H1 (cell line): ENCODE results near the gene IRF8. TPM values are rescaled to one million over a fixed set of nuclear protein-coding genes. Genes with fewer than 3 reads are reported as not detected.

Experiments used
- CTCF ChIA-PET: fragments of 300-600 bp; sonication (Branson Sonifier 250); formaldehyde crosslinking; loops from one replicate; lab custom pipeline; 2021; ENCODE audit not compliant: partially characterized antibody; lab: Charles Lee
- POLR2A ChIA-PET: fragments of 300-600 bp; sonication (Branson Sonifier 250); formaldehyde crosslinking; loops from one replicate; lab custom pipeline; 2021; ENCODE audit warnings: inconsistent platforms; ENCODE audit not compliant: partially characterized antibody; lab: Charles Lee
- DNase-seq, 2 experiments: peaks; one replicate each; pipeline versions ENCODE4 v3.0.0 to v3.0.0-alpha.2; 2010 to 2022; ENCODE audit warnings: low spot score in 2 of 2, low read depth in 1 of 2, mixed read lengths in 1 of 2
- FAIRE-seq: peaks from 2 replicates; lab custom pipeline; 2011; peaks lifted over from hg19 to GRCh38; lab: Jason Lieb, UNC
- H2AFZ ChIP-seq: 2 replicates; pipeline ENCODE4 v1.8.1; 2012; ENCODE audit warnings: low read length, inconsistent platforms
- H2AK5ac ChIP-seq: 2 replicates; pipeline ENCODE4 v1.6.1; 2013; ENCODE audit warnings: low read depth, low read length
- H2BK120ac ChIP-seq: replicated peaks from 2 replicates; pipeline ENCODE3; 2013; ENCODE audit warnings: low read depth, low read length, inconsistent platforms
- H2BK12ac ChIP-seq: 2 replicates; pipeline ENCODE4 v1.6.1; 2013; ENCODE audit warnings: low read depth, low read length
- H2BK15ac ChIP-seq: 2 replicates; pipeline ENCODE4 v1.6.1; 2013; ENCODE audit warnings: low read length
- H2BK20ac ChIP-seq: 2 replicates; pipeline ENCODE4 v1.6.1; 2013; ENCODE audit warnings: low read length
- H2BK5ac ChIP-seq: 2 replicates; pipeline ENCODE4 v1.6.1; 2013; ENCODE audit warnings: low read depth, low read length
- H3K14ac ChIP-seq: 2 replicates; pipeline ENCODE4 v1.6.1; 2013; ENCODE audit warnings: inconsistent platforms; ENCODE audit not compliant: insufficient read length
- H3K18ac ChIP-seq: 2 replicates; pipeline ENCODE4 v1.6.1; 2013; ENCODE audit warnings: low read length; ENCODE audit errors: extremely low read depth
- H3K23ac ChIP-seq: 2 replicates; pipeline ENCODE4 v1.6.1; 2013; ENCODE audit warnings: inconsistent platforms; ENCODE audit not compliant: insufficient read length
- H3K23me2 ChIP-seq: 2 replicates; pipeline ENCODE4 v1.6.1; 2013; ENCODE audit warnings: low read depth, low read length
- H3K27ac ChIP-seq: 2 replicates; pipeline ENCODE4 v1.6.1; 2011; ENCODE audit warnings: low read depth, low read length, inconsistent platforms
- H3K27me3 ChIP-seq, 4 experiments: replicated peaks in 1 of 4; 1 replicate in 1 of 4; 2 replicates in 3 of 4; pipeline versions ENCODE4 v1.6.1 to v1.8.1; 2011 to 2013; ENCODE audit warnings: low read length in 3 of 4, mild to moderate bottlenecking in 3 of 4, inconsistent platforms in 2 of 4, mixed read lengths in 2 of 4, moderate library complexity in 1 of 4; ENCODE audit not compliant: control insufficient read depth in 3 of 4, insufficient read depth in 3 of 4; ENCODE audit errors: extremely low read depth in 1 of 4
- H3K36me3 ChIP-seq, 4 experiments: 2 replicates each; pipeline versions ENCODE4 v1.6.1 to v1.8.1; 2011 to 2013; ENCODE audit warnings: mild to moderate bottlenecking in 4 of 4, low read length in 3 of 4, moderate library complexity in 2 of 4, control low read depth in 1 of 4, inconsistent platforms in 1 of 4; ENCODE audit not compliant: insufficient read depth in 4 of 4, control insufficient read depth in 2 of 4
- H3K4ac ChIP-seq: replicated peaks from 2 replicates; pipeline ENCODE3; 2013; ENCODE audit warnings: low read length, low read depth, mixed read lengths, inconsistent platforms; ENCODE audit not compliant: insufficient read length
- H3K4me1 ChIP-seq, 4 experiments: replicated peaks in 1 of 4; 1 replicate in 1 of 4; 2 replicates in 3 of 4; pipeline versions ENCODE4 v1.6.1 to v1.8.1; 2011 to 2013; ENCODE audit warnings: low read length in 3 of 4, inconsistent platforms in 2 of 4, mixed read lengths in 1 of 4; ENCODE audit not compliant: insufficient read depth in 4 of 4, control insufficient read depth in 3 of 4
- H3K4me2 ChIP-seq, 2 experiments: 2 replicates each; pipeline versions ENCODE4 v1.6.1 to v1.8.1; 2011 to 2013; ENCODE audit warnings: low read depth in 2 of 2, low read length in 2 of 2, control low read depth in 1 of 2, inconsistent platforms in 1 of 2, mild to moderate bottlenecking in 1 of 2; ENCODE audit not compliant: insufficient read depth in 1 of 2
- H3K4me3 ChIP-seq, 4 experiments: fragments of 200-600, 300-600 bp in 1 of 4; sonication (generic), shearing (Covaris generic), sonication (Bioruptor Twin) in 1 of 4; 2 replicates each; pipeline versions ENCODE4 v1.5.1 to v1.8.1; 2011 to 2016; ENCODE audit warnings: low read length in 4 of 4, low read depth in 3 of 4, control low read depth in 2 of 4, inconsistent platforms in 2 of 4, mild to moderate bottlenecking in 2 of 4, mixed read lengths in 1 of 4, moderate library complexity in 1 of 4; ENCODE audit not compliant: insufficient read depth in 2 of 4; ENCODE audit errors: extremely low read depth in 1 of 4
- H3K56ac ChIP-seq: replicated peaks from 2 replicates; pipeline ENCODE3; 2013; ENCODE audit warnings: low read depth, mild to moderate bottlenecking, mixed read lengths, low read length, inconsistent platforms; ENCODE audit not compliant: insufficient read length
- H3K79me1 ChIP-seq: 2 replicates; pipeline ENCODE4 v1.6.1; 2013; ENCODE audit warnings: low read depth, low read length, control low read depth
- H3K79me2 ChIP-seq, 2 experiments: 2 replicates each; pipeline versions ENCODE4 v1.6.1 to v1.8.1; 2012 to 2013; ENCODE audit warnings: low read length in 2 of 2, mild to moderate bottlenecking in 2 of 2, inconsistent platforms in 1 of 2; ENCODE audit not compliant: insufficient read depth in 2 of 2, control insufficient read depth in 1 of 2
- H3K9ac ChIP-seq, 4 experiments: replicated peaks in 1 of 4; 1 replicate in 1 of 4; 2 replicates in 3 of 4; pipeline versions ENCODE4 v1.6.1 to v1.8.1; 2011 to 2013; ENCODE audit warnings: low read depth in 3 of 4, low read length in 3 of 4, control low read depth in 2 of 4, mild to moderate bottlenecking in 2 of 4, moderate library complexity in 2 of 4, inconsistent platforms in 1 of 4; ENCODE audit errors: extremely low read depth in 1 of 4
- H3K9me3 ChIP-seq, 2 experiments: 2 replicates each; pipeline versions ENCODE4 v1.6.1 to v1.8.1; 2012 to 2013; ENCODE audit warnings: mild to moderate bottlenecking in 2 of 2, moderate library complexity in 2 of 2, control low read depth in 1 of 2, inconsistent platforms in 1 of 2, low read depth in 1 of 2, low read length in 1 of 2, mixed read lengths in 1 of 2; ENCODE audit not compliant: insufficient read depth in 2 of 2
- H4K20me1 ChIP-seq, 2 experiments: replicated peaks in 1 of 2; 2 replicates each; pipeline versions ENCODE3 to v1.8.1; 2011 to 2013; ENCODE audit warnings: inconsistent platforms in 2 of 2, low read length in 2 of 2, mild to moderate bottlenecking in 1 of 2; ENCODE audit not compliant: insufficient read depth in 2 of 2, control insufficient read depth in 1 of 2
- H4K5ac ChIP-seq: 2 replicates; pipeline ENCODE4 v1.6.1; 2013; ENCODE audit warnings: low read length, low read depth, mixed read lengths, inconsistent platforms; ENCODE audit not compliant: insufficient read length
- H4K8ac ChIP-seq: 2 replicates; pipeline ENCODE4 v1.8.0; 2013; ENCODE audit warnings: mild to moderate bottlenecking, moderate library complexity, low read length, inconsistent platforms; ENCODE audit not compliant: insufficient read depth; ENCODE audit errors: extremely low read depth
- H4K91ac ChIP-seq: replicated peaks from 2 replicates; pipeline ENCODE3; 2013; ENCODE audit warnings: low read length, mixed read lengths, inconsistent platforms; ENCODE audit not compliant: insufficient read length
- BACH1 ChIP-seq: IDR thresholded peaks from 2 replicates; pipeline ENCODE4 v1.6.1; 2012; ENCODE audit warnings: low read length, improper control_type of control experiment
- BCL11A ChIP-seq, 2 experiments: IDR thresholded peaks; one replicate each; pipeline ENCODE4 v1.6.1; 2011; ENCODE audit warnings: low read depth in 2 of 2, low read length in 2 of 2, mild to moderate bottlenecking in 2 of 2
- CBX8 ChIP-seq: fragments of 300-800, 300-1000 bp; sonication (generic); IDR thresholded peaks from 2 replicates; pipeline ENCODE4 v1.7.1; 2016; ENCODE audit warnings: low read depth, low read length, borderline replicate concordance
- CHD2 ChIP-seq: IDR thresholded peaks from 2 replicates; pipeline ENCODE4 v1.6.1; 2012; ENCODE audit warnings: low read length, improper control_type of control experiment
- FOSL1 ChIP-seq: IDR thresholded peaks from 2 replicates; pipeline ENCODE4 v1.6.1; 2011; ENCODE audit warnings: mild to moderate bottlenecking, low read depth, low read length, moderate library complexity; ENCODE audit not compliant: insufficient read depth
- HDAC6 ChIP-seq: IDR thresholded peaks from one replicate; pipeline ENCODE4 v1.7.1; 2012; ENCODE audit warnings: low read depth, mild to moderate bottlenecking, inconsistent platforms, low read length, moderate library complexity
- RNF2 ChIP-seq: fragments of 200-900, 300-1000 bp; sonication (generic); IDR thresholded peaks from 2 replicates; pipeline ENCODE4 v1.7.1; 2016; ENCODE audit warnings: borderline replicate concordance, low read depth, mild to moderate bottlenecking, antibody characterized with exemption, low read length; ENCODE audit not compliant: poor library complexity, severe bottlenecking; ENCODE audit errors: missing control alignments
- TEAD4 ChIP-seq: IDR thresholded peaks from 2 replicates; pipeline ENCODE4 v1.6.1; 2012; ENCODE audit warnings: low read depth, low read length, inconsistent platforms, mixed read lengths
- ZNF274 ChIP-seq: IDR thresholded peaks from 2 replicates; pipeline ENCODE4 v1.7.0; 2012; ENCODE audit warnings: low read length, borderline replicate concordance; ENCODE audit errors: extremely low read depth
- WGBS, 2 experiments: shearing (Covaris generic) in 1 of 2; methylation state at CpG; one replicate each; pipeline versions ENCODE4 v1.1.6 to v1.1.7; 2013 to 2015; ENCODE audit warnings: low lambda C conversion rate in 2 of 2, mixed read lengths in 2 of 2, inconsistent platforms in 1 of 2, low coverage in 1 of 2, missing lambda C conversion rate in 1 of 2; ENCODE audit not compliant: insufficient replicate concordance in 2 of 2, insufficient coverage in 1 of 2, insufficient read length in 1 of 2; ENCODE audit errors: extremely low coverage in 1 of 2, missing lambda C conversion rate in 1 of 2; 5-methylcytosine and 5-hydroxymethylcytosine counted together
- polyA plus RNA-seq, 7 experiments: library from polyadenylated mRNA; depleted of rRNA in 3 of 7; stranded (reverse) in 5 of 7; unstranded in 2 of 7; fragments of >200 nt in 5 of 7; fragments of 200-250 nt in 2 of 7; gene quantifications; 1 replicate in 5 of 7; 2 replicates in 1 of 7; 4 replicates in 1 of 7; pipeline versions ENCODE4 v1.2.1 to v1.2.3, GENCODE V29; 2011 to 2013; ENCODE audit warnings: missing spikeins in 2 of 7, mixed read lengths in 2 of 7
- total RNA-seq: library from RNA; stranded (reverse); fragmentation: NEBNext Ultra II Directional; extraction: Animal tissue kit (Norgen Biotek cat#: 25700); gene quantifications from 2 replicates; pipeline ENCODE4 v1.2.1, GENCODE V29; 2021
- TF ChIP-seq, protein P1 (sequence below): IDR thresholded peaks from 2 replicates; pipeline ENCODE4 v1.6.1; 2012; ENCODE audit warnings: inconsistent platforms

Gene IRF8
- total and polyA plus RNA-seq, 2 of the 8 experiments (the other 6 are each of a cell fraction or from before 2014, with no cell fraction given) = 0.35 to 2.0 TPM

DNA sequence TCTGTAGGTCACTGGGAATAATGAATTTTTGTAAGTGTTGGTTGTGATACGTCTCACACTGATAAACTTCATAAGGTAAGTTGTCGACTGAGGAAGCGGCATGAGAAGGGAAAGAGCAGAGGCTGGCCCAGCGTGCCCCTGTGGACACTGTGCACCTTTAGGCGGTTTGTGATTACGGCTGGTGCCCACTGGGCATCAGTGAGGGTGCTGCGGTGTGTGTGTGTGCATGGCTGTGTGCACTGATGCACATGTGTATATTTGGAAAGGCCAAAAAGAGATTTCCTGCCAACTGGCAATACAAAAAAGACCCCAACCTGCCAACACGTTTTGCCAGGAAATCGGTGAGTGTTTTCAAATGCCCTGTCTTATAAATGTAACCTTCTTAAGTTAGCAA is 11.9 kb downstream of the IRF8 start:
- Histone ChIP-seq H4K91ac (no peak overlapping the region), H3K4me1 (peaks cover 0 to 5% (median 2%) of the 10 kb centered on the region in 4 experiments; a peak in 3 of 7 replicates), H2BK12ac (peak overlapping the region; percentile 27; the same call in 1 of the 2 replicates), H3K9ac (no peak overlapping the region), H2BK120ac (no peak overlapping the region), H4K8ac (no peak overlapping the region), H3K4ac (no peak overlapping the region), H3K79me2 (no peaks in the 10 kb centered on the region), H4K20me1 (no peaks in the 10 kb centered on the region), H2BK20ac (no peak overlapping the region), H2BK5ac (no peak overlapping the region), H3K56ac (no peak overlapping the region), H3K14ac (no peak overlapping the region), H2BK15ac (no peak overlapping the region), H3K36me3 (no peaks in the 10 kb centered on the region), H2AK5ac (no peak overlapping the region), H3K18ac (no peak overlapping the region), H2AFZ (no peak overlapping the region), H3K27ac (no peak overlapping the region), H3K23ac (no peak overlapping the region), H3K79me1 (no peaks in the 10 kb centered on the region), H3K23me2 (no peaks in the 10 kb centered on the region), H3K27me3 (peaks cover 0 to 8% (median 4%) of the 10 kb centered on the region in 4 experiments; a peak in 3 of 7 replicates), H3K4me3 (no peak overlapping the region), H3K9me3 (no peaks in the 10 kb centered on the region; a peak in 1 of 4 replicates), H4K5ac (no peak overlapping the region), H3K4me2 (no peak overlapping the region)
- ChIA-PET CTCF (interaction anchor here (2.3 to 2.9 kb wide), 2 partner anchors 8 to 89 kb away, joined by 11 to 12 read pairs; no protein-coding TSS in a partner anchor), POLR2A (no interaction called here)
- WGBS, 2 experiments = 86% methylated on average over 9 of the region's 9 CpGs; no CpG with 5 or more reads in 1 of the 2 experiments
- no peak for DNase-seq
- no peak for FAIRE-seq
- TF ChIP-seq FOSL1 = no peak
- no peak for TF ChIP-seq CBX8
- TF ChIP-seq BACH1 = no peak
- TF ChIP-seq BCL11A (IDR thresholded peaks at IDR 0.05; ENCODE audit: low read depth in 2 of 2, low read length in 2 of 2) = no peak
- no peak for TF ChIP-seq CHD2
- TF ChIP-seq HDAC6 = no peak
- no peak for TF ChIP-seq RNF2
- no peak for TF ChIP-seq ZNF274
- no peak for TF ChIP-seq TEAD4
- TF ChIP-seq, protein P1, sequence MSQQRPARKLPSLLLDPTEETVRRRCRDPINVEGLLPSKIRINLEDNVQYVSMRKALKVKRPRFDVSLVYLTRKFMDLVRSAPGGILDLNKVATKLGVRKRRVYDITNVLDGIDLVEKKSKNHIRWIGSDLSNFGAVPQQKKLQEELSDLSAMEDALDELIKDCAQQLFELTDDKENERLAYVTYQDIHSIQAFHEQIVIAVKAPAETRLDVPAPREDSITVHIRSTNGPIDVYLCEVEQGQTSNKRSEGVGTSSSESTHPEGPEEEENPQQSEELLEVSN = no peak
